NCI-H1694 (cell line): ENCODE measurements around the gene FAM83F.

ENCODE experiments used
- DNase-seq: peaks from one replicate; lab custom pipeline; 2025; lab: John Stamatoyannopoulos, UW

FAM83F gene

GRCh38 chr22:40036126-40036525 is 41.4 kb downstream of the FAM83F start:
- no peak for DNase-seq

GRCh38 chr22:40036591-40037225 is 42.0 kb downstream of the FAM83F start:
- DNase-seq, result peak; percentile 46

GRCh38 chr22:40037320-40037719 is 42.6 kb downstream of the FAM83F start:
- no peak for DNase-seq

GRCh38 chr22:40039482-40040115 is 44.8 kb downstream of the FAM83F start:
- DNase-seq, result no peak

GRCh38 chr22:40040927-40041326 is 46.2 kb downstream of the FAM83F start:
- DNase-seq, result peak; percentile 76

- no peak for DNase-seq
These were observed 46.8 kb downstream of the FAM83F start for GRCh38 chr22:40041366-40042137.

GRCh38 chr22:40042312-40042711 is 47.6 kb downstream of the FAM83F start:
- no peak for DNase-seq

- no peak for DNase-seq
These were observed 48.3 kb downstream of the FAM83F start for GRCh38 chr22:40043081-40043480.

- DNase-seq, result no peak
These were observed 49.0 kb downstream of the FAM83F start for GRCh38 chr22:40043793-40044101.

GRCh38 chr22:40044102-40044869 is 49.5 kb downstream of the FAM83F start:
- peak; percentile 99 for DNase-seq

GRCh38 chr22:40044870-40045834 is 50.4 kb downstream of the FAM83F start:
- no peak for DNase-seq

GRCh38 chr22:40046126-40046525 is 51.4 kb downstream of the FAM83F start:
- no peak for DNase-seq

- DNase-seq, result no peak
These were observed 55.5 kb downstream of the FAM83F start for GRCh38 chr22:40050258-40050657.

- no peak for DNase-seq
These were observed 56.6 kb downstream of the FAM83F start for GRCh38 chr22:40051322-40051721.

GRCh38 chr22:40053460-40053859 is 58.7 kb downstream of the FAM83F start:
- DNase-seq, result no peak

GRCh38 chr22:40054486-40054885 is 59.7 kb downstream of the FAM83F start:
- no peak for DNase-seq

- DNase-seq, result no peak
These were observed 60.6 kb downstream of the FAM83F start for GRCh38 chr22:40055143-40055883.

GRCh38 chr22:40056154-40056553 is 61.4 kb downstream of the FAM83F start:
- no peak for DNase-seq

GRCh38 chr22:40056559-40056958 is 61.8 kb downstream of the FAM83F start:
- no peak for DNase-seq

- no peak for DNase-seq
These were observed 62.9 kb downstream of the FAM83F start for GRCh38 chr22:40057652-40058051.

GRCh38 chr22:40058265-40058664 is 63.5 kb downstream of the FAM83F start:
- no peak for DNase-seq
